Inflammatory macrophage treated with lipopolysaccharide for 4 hours (primary cell): ENCODE results near the gene UGDH.

ENCODE experiments used
- DNase-seq: peaks from one replicate; pipeline ENCODE4 v3.0.0-alpha.2; 2020

UGDH gene

DNA sequence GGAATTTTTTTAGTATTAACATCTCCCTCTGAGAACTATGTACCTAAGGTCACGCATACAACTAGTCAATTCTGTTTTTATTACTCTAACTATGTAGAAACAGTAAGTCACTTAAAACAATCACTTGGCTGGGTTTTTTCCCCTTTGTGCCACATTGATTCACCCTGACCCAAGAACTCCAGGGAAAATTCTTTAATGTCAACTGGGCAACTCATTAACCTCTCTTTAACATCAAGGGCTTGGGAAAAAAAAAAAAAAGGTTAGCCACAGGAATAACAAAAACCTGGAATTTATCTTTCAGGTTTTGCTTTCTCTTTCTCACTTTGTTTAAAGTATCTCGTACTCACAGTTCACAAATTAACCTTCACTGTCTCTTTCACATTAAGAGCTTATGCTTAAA is 76.6 kb downstream of the UGDH start:
- no peak for DNase-seq
